ENCODE data around the gene KATNAL2.

DNA sequence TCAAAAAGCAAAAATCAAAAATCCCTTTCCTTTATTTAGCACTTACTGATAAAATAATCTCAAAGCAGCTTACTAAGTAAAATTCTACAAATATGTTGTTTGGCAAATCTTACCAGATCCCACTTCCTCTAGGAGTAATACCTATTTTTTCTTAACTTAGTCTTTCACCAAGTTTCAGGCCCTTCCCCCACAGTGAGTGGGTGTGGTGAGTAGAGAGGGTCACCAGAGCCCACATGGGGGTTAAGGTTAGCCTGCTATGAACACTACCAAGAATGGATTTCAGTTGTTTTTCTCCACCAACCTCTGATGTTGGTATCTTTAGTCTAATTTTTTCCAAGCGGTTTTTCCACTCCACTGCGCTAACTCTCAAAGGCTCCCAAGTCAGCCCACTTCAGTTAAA lies 23.3 kb upstream of the KATNAL2 start:
- TF ChIP-seq POLR2A (IDR thresholded peaks at IDR 0.05; ENCODE audit: low read length), result no peak
- no peak for TF ChIP-seq GATA1 (IDR thresholded peaks at IDR 0.05; ENCODE audit: low read depth, low read length)
